Effector memory CD8-positive, alpha-beta T cell (primary cell): ENCODE data around the gene DUT.

ENCODE experiments used
- ATAC-seq: fragments of 150-1000 bp; cut with Tn5 transposase; replicated peaks from 2 replicates; pipeline ENCODE4 v1.10.0; 2021; ENCODE audit warnings: mild to moderate bottlenecking, moderate library complexity
- DNase-seq, 3 experiments: peaks; one replicate each; pipeline ENCODE4 v3.0.0; 2021
- H3K27ac Mint-ChIP-seq, 2 donors: one replicate each; pipeline ENCODE4 v1.8.0; 2022; ENCODE audit warnings: mild to moderate bottlenecking in 2 of 2, mixed read lengths in 2 of 2, moderate library complexity in 2 of 2
- H3K27me3 Mint-ChIP-seq, 2 donors: one replicate each; pipeline ENCODE4 v1.8.0; 2022; ENCODE audit warnings: mixed read lengths in 2 of 2
- H3K36me3 Mint-ChIP-seq: one replicate; pipeline ENCODE4 v1.8.0; 2022; ENCODE audit warnings: mild to moderate bottlenecking, moderate library complexity, mixed read lengths; ENCODE audit not compliant: insufficient read depth
- H3K4me1 Mint-ChIP-seq, 2 donors: one replicate each; pipeline ENCODE4 v1.8.0; 2022; ENCODE audit warnings: low read depth in 2 of 2, mixed read lengths in 2 of 2
- H3K4me3 Mint-ChIP-seq, 2 donors: one replicate each; pipeline ENCODE4 v1.8.0; 2022; ENCODE audit warnings: mild to moderate bottlenecking in 2 of 2, mixed read lengths in 2 of 2, moderate library complexity in 2 of 2
- H3K9me3 Mint-ChIP-seq, 2 donors: one replicate each; pipeline ENCODE4 v1.8.0; 2022; ENCODE audit warnings: mixed read lengths in 2 of 2

The DUT gene

DNA sequence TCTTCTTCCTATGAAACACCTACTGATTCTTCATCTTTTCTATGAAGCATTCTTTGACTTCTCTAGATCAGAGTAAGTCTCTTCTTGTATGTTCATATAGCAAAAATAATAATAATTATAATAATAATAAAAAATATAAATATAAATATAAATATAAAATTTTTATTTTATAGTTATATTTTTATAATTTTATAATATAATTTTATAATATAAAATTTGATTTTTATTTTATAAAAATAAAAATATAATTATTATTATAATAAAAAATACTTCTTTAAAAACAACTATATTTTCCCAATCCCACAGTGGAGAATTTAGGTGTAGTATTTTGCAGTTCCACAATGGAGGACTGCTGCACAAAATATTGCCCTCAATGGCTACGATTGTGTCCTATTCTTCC, 34.3 kb downstream of the DUT start:
- no peak overlapping the region for H3K27ac Mint-ChIP-seq
- no peaks in the 10 kb centered on the region for H3K9me3 Mint-ChIP-seq

DNA sequence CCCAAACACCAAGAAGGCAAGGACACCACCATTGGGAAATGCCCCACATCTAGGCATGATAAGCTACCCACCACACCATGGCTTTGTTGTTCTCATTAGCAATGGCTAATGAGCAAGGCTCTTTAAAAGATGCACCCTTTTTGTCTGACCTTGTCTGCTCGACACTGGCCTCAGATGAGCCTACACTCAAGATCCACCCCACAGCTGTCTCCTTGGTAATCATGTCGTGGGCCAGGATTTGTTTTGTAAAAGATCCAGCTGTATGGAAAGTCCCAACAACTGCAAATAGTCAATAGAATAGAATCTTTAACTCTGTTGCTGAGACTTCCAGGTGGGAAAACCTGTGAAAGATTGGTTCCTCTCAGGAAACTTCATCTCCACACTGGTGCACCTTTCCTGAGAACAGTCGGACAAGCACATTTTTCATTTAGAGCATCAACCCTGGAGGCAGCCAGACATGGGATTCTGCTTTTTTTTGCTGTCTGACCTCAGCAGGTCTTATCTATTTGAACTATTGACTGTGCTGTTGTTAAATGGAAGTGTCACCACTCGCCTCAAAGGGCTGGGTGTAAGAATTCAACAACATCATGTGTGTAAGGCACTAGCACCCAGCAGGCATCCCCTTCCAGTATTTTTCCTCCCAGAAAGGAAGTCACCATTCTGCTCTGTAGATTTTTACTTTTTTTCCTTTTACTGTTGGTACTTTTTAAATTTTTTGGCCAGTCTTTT, 35.5 kb downstream of the DUT start:
- Mint-ChIP-seq H3K4me1 (no peaks in the 10 kb centered on the region), H3K36me3 (no peaks in the 10 kb centered on the region), H3K4me3 (no peak overlapping the region), H3K9me3 (no peaks in the 10 kb centered on the region), H3K27me3 (peaks cover 21 to 35% of the 10 kb centered on the region in 2 donors), H3K27ac (no peak overlapping the region)
- no peak for DNase-seq
- no peak for ATAC-seq

More for the DNA sequence above, 34.3 kb downstream of the DUT start:
- no peaks in the 10 kb centered on the region for H3K4me1 Mint-ChIP-seq
- H3K36me3 Mint-ChIP-seq = no peaks in the 10 kb centered on the region
- peaks cover 21 to 35% of the 10 kb centered on the region in 2 donors for H3K27me3 Mint-ChIP-seq
- DNase-seq = no peak
- ATAC-seq = no peak
- no peak overlapping the region for H3K4me3 Mint-ChIP-seq

DNA sequence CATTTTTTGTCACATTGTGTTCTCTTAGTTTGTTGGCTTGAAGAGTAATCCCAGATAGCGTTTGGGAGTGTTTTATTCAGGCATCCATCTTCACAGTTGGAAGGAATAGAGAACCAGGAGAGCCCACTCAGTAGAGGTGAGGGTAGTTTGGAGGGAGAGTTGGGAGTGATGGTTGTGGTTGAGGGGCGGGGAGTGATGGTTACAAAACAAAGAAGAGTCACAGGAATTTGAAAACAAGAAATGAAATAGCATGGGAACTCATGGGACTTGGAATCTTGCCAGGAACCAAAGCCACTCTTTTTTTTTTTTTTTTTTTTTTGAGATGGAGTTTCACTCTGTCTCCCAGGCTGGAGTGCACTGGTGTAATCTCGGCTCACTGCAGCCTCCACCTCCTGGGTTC, 36.3 kb downstream of the DUT start:
- no peaks in the 10 kb centered on the region for H3K4me1 Mint-ChIP-seq
- no peaks in the 10 kb centered on the region for H3K36me3 Mint-ChIP-seq
- no peaks in the 10 kb centered on the region for H3K9me3 Mint-ChIP-seq
- peaks cover 21 to 35% of the 10 kb centered on the region in 2 donors for H3K27me3 Mint-ChIP-seq
- H3K4me3 Mint-ChIP-seq = no peak overlapping the region
- DNase-seq = no peak
- no peak overlapping the region for H3K27ac Mint-ChIP-seq
- ATAC-seq = no peak

DNA sequence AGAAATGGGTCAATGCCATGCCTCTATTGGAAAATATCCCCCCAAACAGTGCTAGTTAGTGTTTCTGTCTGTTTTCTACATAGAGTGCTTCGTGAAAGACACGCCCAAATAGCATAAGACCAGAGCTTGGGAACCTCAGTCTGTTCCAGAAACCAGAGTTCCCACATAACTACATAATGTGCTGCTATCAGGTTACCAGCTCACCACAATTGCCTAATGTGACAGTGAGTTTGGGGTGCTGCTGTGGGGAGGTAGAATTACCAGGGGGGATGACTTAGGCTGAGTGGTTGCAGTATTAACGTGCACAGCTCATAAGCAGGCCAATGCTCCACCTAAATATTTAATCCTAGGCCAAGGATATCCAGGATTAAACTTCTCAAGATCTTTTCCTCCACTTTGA, 39.2 kb downstream of the DUT start:
- Mint-ChIP-seq H3K36me3 (no peaks in the 10 kb centered on the region), H3K27ac (no peak overlapping the region), H3K27me3 (peaks cover 34 to 56% of the 10 kb centered on the region in 2 donors), H3K4me3 (no peak overlapping the region), H3K9me3 (no peaks in the 10 kb centered on the region), H3K4me1 (no peaks in the 10 kb centered on the region)
- ATAC-seq (no peak), DNase-seq (no peak)

DNA sequence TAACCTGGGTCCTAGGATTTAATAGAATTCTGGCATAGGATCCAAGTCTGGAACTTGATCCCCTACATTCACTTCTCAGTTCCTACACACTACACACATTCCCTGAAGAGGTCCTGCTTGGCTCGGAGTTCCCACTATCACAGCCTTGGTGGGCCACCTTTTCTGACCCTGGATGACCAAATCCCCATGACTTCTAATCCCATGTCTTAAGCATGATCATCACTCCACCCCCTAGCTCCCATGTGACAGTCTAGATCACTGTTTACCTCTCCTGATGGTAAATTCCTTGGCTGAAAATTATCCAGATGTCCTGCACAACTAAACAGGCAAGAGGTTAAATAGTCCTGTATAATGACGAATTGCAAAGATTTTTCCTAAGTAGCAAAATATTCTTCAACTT, 40.3 kb downstream of the DUT start:
- H3K36me3 Mint-ChIP-seq = no peaks in the 10 kb centered on the region
- no peaks in the 10 kb centered on the region for H3K4me1 Mint-ChIP-seq
- H3K27me3 Mint-ChIP-seq = peaks cover 38 to 62% of the 10 kb centered on the region in 2 donors
- ATAC-seq = no peak
- no peaks in the 10 kb centered on the region for H3K9me3 Mint-ChIP-seq
- no peak overlapping the region for H3K4me3 Mint-ChIP-seq
- no peak overlapping the region for H3K27ac Mint-ChIP-seq
- no peak for DNase-seq

DNA sequence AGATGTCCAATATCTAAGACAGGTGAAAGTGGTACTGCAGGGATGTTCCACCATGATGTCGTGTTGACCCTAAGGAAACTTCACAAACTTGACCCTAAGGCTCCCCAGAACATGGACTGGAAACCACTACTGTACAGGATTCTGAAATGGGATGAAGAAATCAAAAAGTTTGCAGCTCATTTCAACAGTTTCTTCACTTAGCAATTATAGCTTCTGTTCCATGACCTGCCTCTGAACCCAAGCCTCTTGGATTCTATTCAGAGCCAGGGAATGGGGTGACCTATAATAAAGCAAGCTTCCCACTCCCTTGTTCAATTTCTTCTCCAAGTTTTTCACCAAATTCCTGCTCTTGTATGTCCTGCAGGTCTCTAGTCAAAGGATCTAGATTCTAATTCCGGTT, 40.7 kb downstream of the DUT start:
- H3K36me3 Mint-ChIP-seq = no peaks in the 10 kb centered on the region
- ATAC-seq (no peak), DNase-seq (no peak)
- peaks cover 40 to 62% of the 10 kb centered on the region in 2 donors for H3K27me3 Mint-ChIP-seq
- no peaks in the 10 kb centered on the region for H3K4me1 Mint-ChIP-seq
- H3K9me3 Mint-ChIP-seq = no peaks in the 10 kb centered on the region
- H3K4me3 Mint-ChIP-seq = no peak overlapping the region
- no peak overlapping the region for H3K27ac Mint-ChIP-seq

DNA sequence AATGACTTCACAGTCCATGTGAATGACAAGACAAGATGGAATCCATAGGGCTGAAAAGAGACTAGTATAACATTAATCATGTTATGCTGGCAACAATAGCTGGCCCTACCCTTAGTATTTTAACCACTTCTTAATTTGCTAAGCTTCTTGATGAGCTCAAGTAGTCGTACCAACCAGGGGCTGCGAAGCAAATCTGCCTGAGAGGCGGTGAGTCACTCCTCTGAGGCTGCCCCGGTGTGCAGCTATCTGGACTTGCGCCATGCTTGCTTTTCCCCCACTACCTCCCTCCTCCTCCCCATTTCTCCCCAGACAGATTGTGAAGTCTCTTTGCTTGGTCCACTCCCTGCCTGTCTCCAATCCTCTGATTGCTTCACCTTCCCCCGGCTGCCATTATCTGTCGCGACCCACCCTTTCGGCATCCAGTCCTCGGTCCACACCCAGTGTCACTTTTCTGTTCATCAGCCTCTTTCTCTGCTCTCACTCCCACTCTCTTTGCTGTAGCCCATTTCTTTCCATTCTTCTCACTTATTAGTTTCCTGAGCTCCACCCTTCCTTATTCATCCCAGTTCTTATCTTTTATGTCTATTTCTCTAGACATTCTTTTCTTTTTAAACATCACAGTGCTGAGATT, 42.7 kb downstream of the DUT start:
- DNase-seq = no peak
- peaks cover 54 to 56% of the 10 kb centered on the region in 2 donors for H3K27me3 Mint-ChIP-seq

DNA sequence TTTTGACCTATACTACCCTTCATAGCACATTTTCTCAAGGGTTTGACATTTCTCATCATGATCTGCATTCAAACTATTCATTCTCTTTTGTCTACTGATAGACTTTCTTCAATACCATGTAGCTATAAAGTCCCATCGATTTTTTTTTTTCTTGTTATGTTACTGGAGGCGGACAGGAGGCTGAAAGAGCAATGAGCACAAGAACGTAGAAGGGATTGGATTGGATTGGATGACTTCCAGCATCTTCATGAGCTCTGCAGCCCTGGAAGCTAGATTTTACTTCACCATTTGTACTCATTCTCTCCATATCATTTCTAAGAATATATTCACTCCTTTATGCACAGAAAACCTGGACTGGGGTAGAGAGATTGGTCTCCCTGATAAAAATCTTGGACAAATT, 43.2 kb downstream of the DUT start:
- no peaks in the 10 kb centered on the region for H3K36me3 Mint-ChIP-seq
- H3K9me3 Mint-ChIP-seq = no peaks in the 10 kb centered on the region
- DNase-seq = no peak
- no peak overlapping the region for H3K27ac Mint-ChIP-seq
- peaks cover 52 to 54% of the 10 kb centered on the region in 2 donors for H3K27me3 Mint-ChIP-seq
- no peak for ATAC-seq
- no peak overlapping the region for H3K4me3 Mint-ChIP-seq
- no peaks in the 10 kb centered on the region for H3K4me1 Mint-ChIP-seq

More for the DNA sequence above, 42.7 kb downstream of the DUT start:
- Mint-ChIP-seq H3K4me1 (no peaks in the 10 kb centered on the region), H3K27ac (no peak overlapping the region), H3K4me3 (no peak overlapping the region), H3K36me3 (no peaks in the 10 kb centered on the region), H3K9me3 (no peaks in the 10 kb centered on the region)
- no peak for ATAC-seq

DNA sequence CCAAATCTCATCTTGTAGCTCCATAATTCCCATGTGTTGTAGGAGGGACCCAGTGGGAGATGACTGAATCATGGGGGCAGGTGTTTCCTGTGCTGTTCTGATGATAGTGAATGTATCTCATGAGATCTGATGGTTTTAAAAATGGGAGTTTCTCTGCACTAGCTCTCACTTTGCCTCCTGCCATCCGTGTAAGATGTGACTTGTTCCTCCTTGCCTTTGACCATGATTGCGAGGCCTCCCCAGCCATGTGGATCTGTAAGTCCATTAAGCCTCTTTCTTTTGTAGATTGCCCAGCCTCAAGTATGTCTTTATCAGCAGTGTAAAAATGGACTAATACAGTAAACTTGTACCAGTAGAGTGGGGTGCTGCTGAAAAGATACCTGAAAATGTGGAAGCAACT, 44.5 kb downstream of the DUT start:
- ATAC-seq (no peak), DNase-seq (no peak)

DNA sequence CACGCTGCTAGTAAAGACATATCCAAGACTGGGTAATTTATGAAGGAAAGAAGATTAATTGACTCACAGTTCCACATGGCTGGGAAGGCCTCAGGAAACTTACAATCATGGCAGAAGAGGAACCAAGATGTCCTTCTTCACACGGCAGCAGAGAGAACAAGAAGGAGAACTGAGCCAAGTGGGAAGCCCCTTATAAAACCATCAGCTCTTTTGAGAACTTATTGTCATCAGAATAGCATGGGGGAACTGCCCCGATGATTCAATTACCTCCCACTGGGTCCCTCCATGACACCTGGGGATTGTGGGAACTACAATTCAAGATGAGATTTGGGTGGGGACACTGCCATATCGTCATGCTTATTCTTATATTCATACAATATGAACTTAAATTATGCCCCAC, 49.0 kb downstream of the DUT start:
- no peaks in the 10 kb centered on the region for H3K9me3 Mint-ChIP-seq
- no peak for ATAC-seq

More for the DNA sequence above, 44.5 kb downstream of the DUT start:
- Mint-ChIP-seq H3K36me3 (no peaks in the 10 kb centered on the region), H3K27me3 (peaks cover 48 to 59% of the 10 kb centered on the region in 2 donors), H3K4me3 (no peak overlapping the region), H3K4me1 (no peaks in the 10 kb centered on the region), H3K9me3 (no peaks in the 10 kb centered on the region), H3K27ac (no peak overlapping the region)

DNA sequence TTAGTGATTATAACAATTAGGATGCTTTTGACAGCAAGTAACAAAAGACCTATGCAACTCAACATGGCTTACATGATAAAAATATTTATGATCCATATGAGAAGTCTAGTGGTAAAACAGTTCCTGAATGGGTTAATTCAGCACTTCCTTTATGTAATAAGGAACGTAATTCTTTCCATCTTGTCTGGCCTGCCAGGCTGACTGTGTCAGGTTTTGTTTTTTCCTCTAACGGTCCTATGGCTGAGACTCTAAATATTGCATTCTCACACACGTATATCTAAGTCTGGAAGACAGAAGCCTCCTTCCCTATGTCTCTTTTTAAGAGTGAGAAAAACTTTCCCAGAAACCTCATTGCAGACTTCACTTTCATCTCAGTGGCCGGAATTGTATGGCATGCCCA, 50.6 kb downstream of the DUT start:
- ATAC-seq (no peak), DNase-seq (no peak)
- Mint-ChIP-seq H3K36me3 (no peaks in the 10 kb centered on the region), H3K27ac (no peak overlapping the region), H3K4me1 (no peaks in the 10 kb centered on the region), H3K9me3 (no peaks in the 10 kb centered on the region), H3K4me3 (no peak overlapping the region), H3K27me3 (peaks cover 47 to 54% of the 10 kb centered on the region in 2 donors)

More for the DNA sequence above, 49.0 kb downstream of the DUT start:
- no peaks in the 10 kb centered on the region for H3K4me1 Mint-ChIP-seq
- H3K36me3 Mint-ChIP-seq = no peaks in the 10 kb centered on the region
- H3K4me3 Mint-ChIP-seq = no peak overlapping the region
- no peak for DNase-seq
- no peak overlapping the region for H3K27ac Mint-ChIP-seq
- H3K27me3 Mint-ChIP-seq = peaks cover 47 to 55% of the 10 kb centered on the region in 2 donors

DNA sequence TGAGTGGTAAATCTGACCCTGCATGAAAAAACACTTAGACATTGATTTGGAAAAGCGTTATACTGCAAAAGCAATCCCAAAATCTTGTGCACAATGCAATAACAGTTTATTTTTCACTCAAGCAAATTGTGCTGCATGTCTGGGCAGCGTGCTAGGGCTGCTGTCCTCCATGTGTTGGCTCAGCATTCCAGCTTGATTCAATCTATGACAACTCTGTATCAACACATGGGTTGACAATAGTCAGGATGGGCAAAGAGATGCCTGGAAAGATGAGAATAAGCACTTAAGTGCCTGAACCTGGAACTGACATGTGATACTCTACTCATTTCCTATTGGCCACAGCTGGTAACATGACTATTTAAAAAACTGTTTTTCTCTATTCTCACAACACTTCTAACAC, 51.8 kb downstream of the DUT start:
- H3K27ac Mint-ChIP-seq = no peak overlapping the region
- H3K36me3 Mint-ChIP-seq = no peaks in the 10 kb centered on the region
- peaks cover 43% of the 10 kb centered on the region in 2 donors for H3K27me3 Mint-ChIP-seq
- H3K9me3 Mint-ChIP-seq = no peaks in the 10 kb centered on the region
- DNase-seq = no peak
- no peak overlapping the region for H3K4me3 Mint-ChIP-seq
- no peaks in the 10 kb centered on the region for H3K4me1 Mint-ChIP-seq
- no peak for ATAC-seq

DNA sequence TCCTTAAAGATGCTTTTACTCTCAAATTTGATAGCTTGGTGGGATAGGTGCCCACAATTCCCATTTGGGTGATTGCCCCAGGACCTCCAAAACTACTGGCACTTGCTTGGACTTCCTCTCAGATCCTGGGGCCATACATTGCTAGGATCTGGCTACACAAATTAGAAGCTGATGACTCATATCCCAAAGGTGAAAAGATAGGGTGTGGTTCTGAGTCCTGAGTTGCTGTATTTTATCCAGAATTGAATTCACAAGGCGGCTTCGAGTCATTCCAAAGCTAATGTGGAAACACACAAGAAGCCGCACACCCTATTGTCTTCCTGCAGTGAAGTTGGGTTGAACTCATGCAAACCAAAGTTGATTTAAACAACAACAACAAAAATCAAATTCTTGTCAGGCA, 53.4 kb downstream of the DUT start:
- ATAC-seq (no peak), DNase-seq (no peak)
- Mint-ChIP-seq H3K36me3 (no peaks in the 10 kb centered on the region), H3K27me3 (peaks cover 44 to 50% of the 10 kb centered on the region in 2 donors), H3K4me3 (no peak overlapping the region), H3K27ac (no peak overlapping the region), H3K9me3 (no peaks in the 10 kb centered on the region), H3K4me1 (no peaks in the 10 kb centered on the region)
